OCI-LY3 (cell line): ENCODE data around the gene LAMC3.

Experiments
- H2AFZ ChIP-seq: fragments of 200-600, 300-600 bp; shearing (Covaris generic); 2 replicates; pipeline ENCODE4 v1.6.0; 2014; ENCODE audit warnings: antibody characterized with exemption, low read depth, low read length
- H3K27ac ChIP-seq: fragments of 200-600, 300-600 bp; sonication (generic); 2 replicates; pipeline ENCODE4 v1.5.1; 2014; ENCODE audit warnings: mild to moderate bottlenecking, low read length, moderate library complexity, mixed read lengths
- H3K27me3 ChIP-seq: fragments of 200-600, 300-600 bp; sonication (generic); 2 replicates; pipeline ENCODE4 v1.6.1; 2014; ENCODE audit warnings: low read depth, low read length, mixed read lengths
- H3K36me3 ChIP-seq: fragments of 200-600, 300-600 bp; sonication (generic); replicated peaks from 2 replicates; pipeline ENCODE3; 2014; ENCODE audit warnings: low read depth, low read length, mixed read lengths
- H3K4me1 ChIP-seq: fragments of 300-600, 200-600 bp; sonication (generic); 2 replicates; pipeline ENCODE4 v1.6.1; 2014; ENCODE audit warnings: low read length, mixed read lengths
- H3K4me2 ChIP-seq: fragments of 200-600, 300-600 bp; sonication (generic); 2 replicates; pipeline ENCODE4 v1.6.1; 2014; ENCODE audit warnings: low read length, mixed read lengths
- H3K4me3 ChIP-seq: fragments of 300-600, 200-600 bp; sonication (generic); 2 replicates; pipeline ENCODE4 v1.5.1; 2014; ENCODE audit warnings: antibody characterized with exemption, mild to moderate bottlenecking, low read length, moderate library complexity
- H3K79me2 ChIP-seq: fragments of 300-600, 200-600 bp; shearing (Covaris generic); 2 replicates; pipeline ENCODE4 v1.6.1; 2014; ENCODE audit warnings: mild to moderate bottlenecking, low read length, mixed read lengths
- H3K9ac ChIP-seq: fragments of 300-600, 200-600 bp; shearing (Covaris generic); 2 replicates; pipeline ENCODE4 v1.6.0; 2014; ENCODE audit warnings: mild to moderate bottlenecking, low read length, moderate library complexity
- H3K9me3 ChIP-seq: fragments of 200-600, 300-600 bp; shearing (Covaris generic); 2 replicates; pipeline ENCODE4 v1.6.1; 2014; ENCODE audit warnings: low read length, mixed read lengths; ENCODE audit not compliant: insufficient read depth
- H4K20me1 ChIP-seq: fragments of 200-600, 300-600 bp; sonication (generic); 2 replicates; pipeline ENCODE4 v1.6.1; 2016; ENCODE audit warnings: low read length, mixed read lengths; ENCODE audit not compliant: insufficient read depth
- CTCF ChIP-seq: fragments of 200-600, 300-600 bp; sonication (generic); IDR thresholded peaks from 2 replicates; pipeline ENCODE4 v1.5.1; 2014; ENCODE audit warnings: antibody characterized with exemption, low read length, low read depth
- EZH2phosphoT487 ChIP-seq: fragments of 200-600 bp; shearing (Covaris generic); IDR thresholded peaks from 2 replicates; pipeline ENCODE4 v1.6.1; 2018; ENCODE audit warnings: antibody characterized with exemption, mixed run types, low read depth

LAMC3 gene

DNA sequence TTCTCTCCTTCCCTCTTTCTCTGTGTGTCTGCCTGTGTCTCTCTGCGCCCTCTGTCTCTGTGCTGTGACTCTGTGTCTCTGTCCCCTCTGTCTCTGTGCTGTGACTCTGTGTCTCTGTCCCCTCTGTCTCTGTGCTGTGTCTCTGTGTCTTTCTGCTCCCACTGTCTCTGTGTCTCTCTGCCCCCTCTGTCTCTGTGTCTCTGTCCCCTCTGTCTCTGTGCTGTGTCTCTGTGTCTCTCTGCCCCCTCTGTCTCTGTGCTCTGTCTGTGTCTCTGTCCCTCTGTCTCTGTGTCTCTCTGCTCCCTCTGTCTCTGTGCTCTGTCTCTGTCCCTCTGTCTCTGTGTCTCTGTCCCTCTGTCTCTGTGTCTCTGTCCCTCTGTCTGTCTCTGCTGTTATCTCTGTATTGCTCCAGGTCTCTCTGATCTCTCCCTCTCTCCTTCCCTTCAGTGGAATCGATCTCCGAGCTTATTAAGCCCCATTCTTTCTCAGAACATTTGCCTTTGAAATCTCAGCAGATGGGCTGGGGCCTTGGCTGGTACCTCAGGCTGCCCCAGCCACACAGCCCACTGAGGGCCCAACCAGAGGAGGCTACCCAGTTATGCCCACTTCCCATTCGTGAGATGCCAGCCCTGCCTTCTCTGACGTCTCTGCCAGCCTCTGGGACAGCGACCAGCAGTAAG lies 36.6 kb upstream of the LAMC3 start:
- Histone ChIP-seq H3K36me3 (no peaks in the 10 kb centered on the region), H3K27ac (no peak overlapping the region), H3K4me3 (no peak overlapping the region), H3K27me3 (no peaks in the 10 kb centered on the region; the same call in none of the 2 replicates), H3K4me2 (no peak overlapping the region), H4K20me1 (no peaks in the 10 kb centered on the region), H3K9ac (no peak overlapping the region), H2AFZ (no peak overlapping the region), H3K79me2 (no peaks in the 10 kb centered on the region), H3K9me3 (no peaks in the 10 kb centered on the region), H3K4me1 (no peaks in the 10 kb centered on the region)
- TF ChIP-seq CTCF = no peak
- no peak for TF ChIP-seq EZH2phosphoT487

DNA sequence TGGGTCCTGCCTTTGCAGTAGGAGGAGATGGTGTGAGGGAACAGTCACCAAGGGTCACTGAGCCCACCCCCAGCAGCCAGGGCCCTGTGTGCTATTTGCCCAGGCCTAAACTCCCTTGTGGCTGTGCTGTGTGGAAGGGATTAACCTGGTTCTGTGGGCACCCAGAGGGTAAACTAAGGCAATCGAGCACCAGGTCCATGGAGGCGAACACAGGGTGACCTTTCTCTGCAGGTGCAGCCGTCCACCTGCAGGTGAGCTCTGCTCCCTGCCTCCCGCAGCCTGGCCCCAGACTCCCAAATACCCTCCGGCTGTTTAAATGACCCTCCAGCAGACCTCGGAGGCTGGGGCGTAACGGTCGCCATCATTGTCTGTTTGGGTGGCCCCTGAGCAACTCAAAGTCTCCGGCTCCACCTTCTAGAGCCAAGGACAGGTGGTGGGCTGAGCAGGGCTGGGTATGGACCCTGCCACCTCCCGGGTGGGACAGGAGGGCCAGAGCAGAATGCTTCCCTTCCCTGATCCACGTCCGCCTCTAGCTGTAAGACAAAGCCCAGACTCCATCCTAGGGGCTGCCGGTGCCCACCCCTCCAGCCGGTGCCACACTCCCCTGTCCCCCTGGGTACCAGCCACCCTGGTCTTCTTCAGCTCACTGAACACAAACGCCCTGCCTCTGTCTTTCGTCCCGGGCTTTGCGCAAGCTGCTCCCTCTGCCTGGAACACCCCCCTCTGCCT lies 35.9 kb upstream of the LAMC3 start:
- Histone ChIP-seq H3K4me3 (no peak overlapping the region), H3K4me2 (no peak overlapping the region), H3K9me3 (no peaks in the 10 kb centered on the region), H3K9ac (no peak overlapping the region), H4K20me1 (no peaks in the 10 kb centered on the region), H2AFZ (no peak overlapping the region), H3K27me3 (no peaks in the 10 kb centered on the region; the same call in none of the 2 replicates), H3K27ac (no peak overlapping the region), H3K4me1 (no peaks in the 10 kb centered on the region), H3K36me3 (no peaks in the 10 kb centered on the region), H3K79me2 (no peaks in the 10 kb centered on the region)
- TF ChIP-seq EZH2phosphoT487 (no peak), CTCF (no peak)

DNA sequence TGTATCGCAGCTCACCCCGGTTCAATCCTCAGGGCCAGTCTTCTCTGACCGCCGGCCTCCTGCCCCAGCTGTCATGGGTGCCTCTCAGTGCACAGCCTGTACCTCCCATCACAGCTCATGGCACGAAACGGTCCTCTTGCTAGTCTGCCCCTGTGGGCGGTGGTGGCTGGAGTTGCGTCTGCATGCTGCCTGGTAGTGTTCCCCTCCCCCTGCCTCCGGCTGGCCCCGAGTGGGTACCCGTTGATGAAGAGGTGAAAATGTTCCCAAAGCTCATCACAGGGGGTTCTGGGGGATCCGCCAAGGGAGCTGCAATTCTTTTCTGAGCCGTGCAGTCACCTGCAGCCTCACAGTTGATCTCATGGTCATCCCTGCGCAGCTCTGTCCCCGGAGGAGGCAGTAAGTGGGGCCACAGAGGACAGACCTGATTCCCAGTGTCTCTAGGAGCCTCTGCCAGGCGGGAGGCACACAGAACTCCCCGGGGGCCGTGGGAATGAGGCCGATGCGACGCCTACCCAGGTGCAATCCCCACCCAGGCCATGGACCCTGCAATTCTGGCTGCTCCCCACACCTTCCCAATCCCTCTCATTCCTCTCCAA lies 35.2 kb upstream of the LAMC3 start:
- Histone ChIP-seq H3K79me2 (no peaks in the 10 kb centered on the region), H3K27ac (no peak overlapping the region), H3K4me1 (no peaks in the 10 kb centered on the region), H3K9me3 (no peaks in the 10 kb centered on the region), H3K9ac (no peak overlapping the region), H2AFZ (no peak overlapping the region), H3K4me3 (no peak overlapping the region), H3K27me3 (no peaks in the 10 kb centered on the region; the same call in none of the 2 replicates), H3K36me3 (no peaks in the 10 kb centered on the region), H4K20me1 (no peaks in the 10 kb centered on the region), H3K4me2 (no peak overlapping the region)
- no peak for TF ChIP-seq CTCF
- TF ChIP-seq EZH2phosphoT487 = no peak

DNA sequence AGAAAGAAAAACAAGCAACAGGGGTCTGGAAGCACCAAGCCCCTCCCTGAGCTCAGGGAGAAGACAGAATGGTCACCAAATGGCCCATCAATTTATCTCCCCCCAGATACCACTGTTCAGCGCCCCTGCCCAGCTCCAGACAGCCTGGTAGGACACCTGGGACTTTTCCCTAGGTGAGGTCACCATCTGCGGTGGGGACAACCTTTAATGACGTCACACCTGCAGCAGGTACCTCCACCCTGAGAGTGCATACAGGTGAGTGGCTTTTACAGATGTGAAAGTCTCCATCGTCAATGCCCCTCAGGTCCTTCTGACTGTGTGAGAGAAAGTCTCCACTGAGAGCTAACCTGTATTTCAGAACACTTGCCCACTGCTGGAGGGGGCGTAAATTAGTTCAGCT lies 34.3 kb upstream of the LAMC3 start:
- Histone ChIP-seq H3K4me2 (no peak overlapping the region), H2AFZ (no peak overlapping the region), H3K79me2 (no peaks in the 10 kb centered on the region), H3K27me3 (no peaks in the 10 kb centered on the region; the same call in none of the 2 replicates), H3K4me1 (no peaks in the 10 kb centered on the region), H3K36me3 (no peaks in the 10 kb centered on the region), H3K9me3 (no peaks in the 10 kb centered on the region), H3K9ac (no peak overlapping the region), H3K4me3 (no peak overlapping the region), H4K20me1 (no peaks in the 10 kb centered on the region), H3K27ac (no peak overlapping the region)
- no peak for TF ChIP-seq EZH2phosphoT487
- TF ChIP-seq CTCF = no peak
